Suppressor macrophage treated with lipopolysaccharide for 4 hours (primary cell): ENCODE measurements around the gene SSR4.

Experiments
- DNase-seq: peaks from one replicate; pipeline ENCODE4 v3.0.0-alpha.2; 2020

SSR4 gene

GRCh38 chrX:153832728-153833127 lies 38.3 kb downstream of the SSR4 start:
- DNase-seq, result no peak

GRCh38 chrX:153836921-153837320 lies 42.5 kb downstream of the SSR4 start:
- DNase-seq, result no peak

GRCh38 chrX:153844509-153845082 lies 50.1 kb downstream of the SSR4 start:
- no peak for DNase-seq

- DNase-seq, result no peak
These were observed 50.7 kb downstream of the SSR4 start for GRCh38 chrX:153845195-153845594.

- no peak for DNase-seq
These were observed 51.4 kb downstream of the SSR4 start for GRCh38 chrX:153845842-153846241.
